ENCODE results near the gene PRPF19. TPM values are rescaled to one million over a fixed set of nuclear protein-coding genes. Genes with fewer than 3 reads are reported as not detected.

PRPF19 gene
- total and polyA plus RNA-seq, 2 of the 4 experiments (the other 2 are of a cell fraction), result 29.8 to 50.4 TPM

- Histone ChIP-seq H4K91ac (ENCODE audit: insufficient read depth, low read depth, low read length) (no peak overlapping the region), H3K4ac (ENCODE audit: low read depth, low read length) (no peak overlapping the region), H3K56ac (ENCODE audit: extremely low read depth, insufficient read depth, low read length) (no peak overlapping the region), H3K23ac (ENCODE audit: low read depth, low read length) (no peak overlapping the region), H2BK5ac (ENCODE audit: low read depth, low read length, poor library complexity, severe bottlenecking) (no peak overlapping the region), H3K4me2 (ENCODE audit: low read depth, low read length) (no peak overlapping the region), H3K27me3 (ENCODE audit: control insufficient read depth, insufficient read depth, low read length) (no peaks in the 10 kb centered on the region), H2AK5ac (ENCODE audit: low read depth, low read length) (no peak overlapping the region), H3K36me3 (ENCODE audit: control insufficient read depth, insufficient read depth, low read length) (peaks cover 4% of the 10 kb centered on the region), H3K9ac (ENCODE audit: low read depth, low read length) (no peak overlapping the region), H4K20me1 (ENCODE audit: insufficient read depth, low read length) (no peaks in the 10 kb centered on the region; the same call in 1 of the 2 replicates), H3K9me3 (ENCODE audit: control insufficient read depth, insufficient read depth, low read length) (no peaks in the 10 kb centered on the region), H3K4me3 (ENCODE audit: insufficient read depth, low read depth, low read length) (no peak overlapping the region), H4K5ac (ENCODE audit: low read depth, low read length) (no peak overlapping the region), H2BK15ac (ENCODE audit: low read depth, low read length) (no peak overlapping the region), H2AK9ac (replicated peaks; ENCODE audit: low read depth, low read length, poor library complexity) (no peak overlapping the region), H3K27ac (ENCODE audit: insufficient read depth, low read length) (no peak overlapping the region), H2BK120ac (ENCODE audit: low read depth, low read length) (no peak overlapping the region), H2BK20ac (ENCODE audit: low read depth, low read length) (no peak overlapping the region), H4K8ac (ENCODE audit: low read depth in 2 of 2, low read length in 2 of 2) (no peak overlapping the region), H3K18ac (ENCODE audit: low read depth, low read length) (no peak overlapping the region), H3K4me1 (ENCODE audit: control insufficient read depth, insufficient read depth, low read length) (no peaks in the 10 kb centered on the region), H3K79me1 (ENCODE audit: low read depth in 1 of 2, low read length in 2 of 2) (no peaks in the 10 kb centered on the region; a peak in 1 of 4 replicates), H2AFZ (replicated peaks; ENCODE audit: low read length, poor library complexity) (peak overlapping the region; percentile 34), H3K14ac (replicated peaks; ENCODE audit: low read depth, low read length) (no peak overlapping the region), H3K9me1 (ENCODE audit: insufficient read depth, low read length) (no peaks in the 10 kb centered on the region)
- dilution Hi-C loops (cut with HindIII; ENCODE audit: low sequenced_read_pairs, unreplicated experiment), result no loop called here
- CTCF ChIA-PET, result interaction anchor here (0.5 to 2.4 kb wide), 19 partner anchors 8 to 115 kb away, joined by 3 to 86 read pairs (median 5); partner anchors contain the start of gene PTGDR2
- ATAC-seq (ENCODE audit: low read depth) (peak; percentile 97), DNase-seq (peak; percentile 61)
- no TSS peak for BruUV-seq (replicated peaks)
- POLR2A ChIA-PET (ENCODE audit: unreplicated experiment), result interaction anchor here (1.0 kb wide), 1 partner anchor 57 kb away, joined by 4 read pairs; no protein-coding TSS in a partner anchor
- in situ Hi-C loops (cut with MboI; ENCODE audit: low sequenced_read_pairs), result no loop called here
- intact Hi-C loops (cut with micrococcal nuclease), result loop anchor here (1.0 to 2.0 kb wide), 3 partner anchors 49 to 112 kb away; no protein-coding TSS in a partner anchor
- peak; percentile 92 for TF ChIP-seq SMC3 (IDR thresholded peaks at IDR 0.05; ENCODE audit: low read depth, low read length)
- TF ChIP-seq, protein P1, sequence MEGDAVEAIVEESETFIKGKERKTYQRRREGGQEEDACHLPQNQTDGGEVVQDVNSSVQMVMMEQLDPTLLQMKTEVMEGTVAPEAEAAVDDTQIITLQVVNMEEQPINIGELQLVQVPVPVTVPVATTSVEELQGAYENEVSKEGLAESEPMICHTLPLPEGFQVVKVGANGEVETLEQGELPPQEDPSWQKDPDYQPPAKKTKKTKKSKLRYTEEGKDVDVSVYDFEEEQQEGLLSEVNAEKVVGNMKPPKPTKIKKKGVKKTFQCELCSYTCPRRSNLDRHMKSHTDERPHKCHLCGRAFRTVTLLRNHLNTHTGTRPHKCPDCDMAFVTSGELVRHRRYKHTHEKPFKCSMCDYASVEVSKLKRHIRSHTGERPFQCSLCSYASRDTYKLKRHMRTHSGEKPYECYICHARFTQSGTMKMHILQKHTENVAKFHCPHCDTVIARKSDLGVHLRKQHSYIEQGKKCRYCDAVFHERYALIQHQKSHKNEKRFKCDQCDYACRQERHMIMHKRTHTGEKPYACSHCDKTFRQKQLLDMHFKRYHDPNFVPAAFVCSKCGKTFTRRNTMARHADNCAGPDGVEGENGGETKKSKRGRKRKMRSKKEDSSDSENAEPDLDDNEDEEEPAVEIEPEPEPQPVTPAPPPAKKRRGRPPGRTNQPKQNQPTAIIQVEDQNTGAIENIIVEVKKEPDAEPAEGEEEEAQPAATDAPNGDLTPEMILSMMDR (conservative IDR thresholded peaks at IDR 0.05; ENCODE audit: low read depth, low read length), result peak; percentile 75
- peak; percentile 89 for TF ChIP-seq RAD21 (IDR thresholded peaks at IDR 0.05; ENCODE audit: low read length)
- no peak for TF ChIP-seq MXI1 (IDR thresholded peaks at IDR 0.05; ENCODE audit: borderline replicate concordance, low read depth, low read length)
- 50% methylated on average over 2 of the region's 5 CpGs; no CpG with 5 or more reads in 1 of the 2 experiments for WGBS, 2 experiments (ENCODE audit: extremely low coverage in 2 of 2, insufficient read length in 1 of 2)
Measured at GRCh38 chr11:60887556-60887955, 18.8 kb downstream of the PRPF19 start.
